GM12873 (cell line): ENCODE data around the gene GINS3.

ENCODE experiments used
- CTCF ChIP-seq: IDR thresholded peaks from 2 replicates; pipeline ENCODE4 v1.5.1; 2012; ENCODE audit warnings: low read depth, mild to moderate bottlenecking, moderate library complexity, low read length, control low read depth; ENCODE audit not compliant: insufficient read depth; ENCODE audit errors: missing control alignments

GINS3 gene

GRCh38 chr16:58449768-58450167, 57.5 kb downstream of the GINS3 start:
- TF ChIP-seq CTCF: no peak

- no peak for TF ChIP-seq CTCF
Observed at GRCh38 chr16:58450590-58450989, 58.3 kb downstream of the GINS3 start.

- no peak for TF ChIP-seq CTCF
Observed at GRCh38 chr16:58451265-58451689, 59.0 kb downstream of the GINS3 start.

- TF ChIP-seq CTCF: no peak
Observed at GRCh38 chr16:58451945-58452401, 59.7 kb downstream of the GINS3 start.

GRCh38 chr16:58452640-58453039, 60.4 kb downstream of the GINS3 start:
- TF ChIP-seq CTCF: no peak

GRCh38 chr16:58454178-58454577, 61.9 kb downstream of the GINS3 start:
- no peak for TF ChIP-seq CTCF

- no peak for TF ChIP-seq CTCF
Observed at GRCh38 chr16:58454856-58455255, 62.6 kb downstream of the GINS3 start.
